Pons (tissue), 1 donor: ENCODE data around the gene ZFP36L2.

Source experiments
- DNase-seq: peaks from one replicate; pipeline ENCODE4 v3.0.0-alpha.2; 2016; ENCODE audit warnings: low spot score

ZFP36L2 gene

GRCh38 chr2:43223521-43224001, 2.8 kb downstream of the ZFP36L2 start:
- DNase-seq, result peak; percentile 44

GRCh38 chr2:43222475-43223309, 3.7 kb downstream of the ZFP36L2 start:
- DNase-seq, result no peak

- DNase-seq, result peak; percentile 97
These were observed 4.5 kb downstream of the ZFP36L2 start for GRCh38 chr2:43221763-43222474.

- DNase-seq, result peak; percentile 47
These were observed 5.2 kb downstream of the ZFP36L2 start for GRCh38 chr2:43221124-43221762.

GRCh38 chr2:43220760-43221123, 5.7 kb downstream of the ZFP36L2 start:
- DNase-seq, result no peak

GRCh38 chr2:43220229-43220751, 6.1 kb downstream of the ZFP36L2 start:
- DNase-seq, result peak; percentile 83

- DNase-seq, result peak; percentile 90
These were observed 6.8 kb downstream of the ZFP36L2 start for GRCh38 chr2:43219383-43220228.

GRCh38 chr2:43218702-43219382, 7.6 kb downstream of the ZFP36L2 start:
- peak; percentile 34 for DNase-seq

- DNase-seq, result peak; percentile 54
These were observed 8.2 kb downstream of the ZFP36L2 start for GRCh38 chr2:43218155-43218701.

GRCh38 chr2:43217228-43218154, 8.9 kb downstream of the ZFP36L2 start:
- DNase-seq, result no peak

- DNase-seq, result no peak
These were observed 9.8 kb downstream of the ZFP36L2 start for GRCh38 chr2:43216629-43217028.

- no peak for DNase-seq
These were observed 10.6 kb downstream of the ZFP36L2 start for GRCh38 chr2:43215673-43216255.

GRCh38 chr2:43214253-43214652, 12.2 kb downstream of the ZFP36L2 start:
- no peak for DNase-seq

- DNase-seq, result peak; percentile 77
These were observed 13.5 kb downstream of the ZFP36L2 start for GRCh38 chr2:43212931-43213330.

- no peak for DNase-seq
These were observed 14.1 kb downstream of the ZFP36L2 start for GRCh38 chr2:43212216-43212835.

GRCh38 chr2:43210467-43211303, 15.7 kb downstream of the ZFP36L2 start:
- DNase-seq, result peak; percentile 7

- DNase-seq, result no peak
These were observed 16.3 kb downstream of the ZFP36L2 start for GRCh38 chr2:43210125-43210466.

- DNase-seq, result no peak
These were observed 17.1 kb downstream of the ZFP36L2 start for GRCh38 chr2:43209204-43209717.
